COLO668 (cell line): ENCODE results near the gene ACAN.

Experiments
- DNase-seq: peaks from one replicate; lab custom pipeline; 2025; ENCODE audit not compliant: unreplicated experiment; lab: John Stamatoyannopoulos, UW

The ACAN gene

GRCh38 chr15:88800738-88801137, 2.5 kb upstream of the ACAN start:
- no peak for DNase-seq

- no peak for DNase-seq
Observed at GRCh38 chr15:88802250-88802990, 816 bp upstream of the ACAN start.

GRCh38 chr15:88802991-88803240, 320 bp upstream of the ACAN start:
- DNase-seq, result no peak

- no peak for DNase-seq
Observed at GRCh38 chr15:88803920-88804247, 648 bp downstream of the ACAN start.

- DNase-seq, result no peak
Observed at GRCh38 chr15:88804257-88804656, 1.0 kb downstream of the ACAN start.

- no peak for DNase-seq
Observed at GRCh38 chr15:88805031-88805780, 2.0 kb downstream of the ACAN start.

GRCh38 chr15:88810446-88810845, 7.2 kb downstream of the ACAN start:
- DNase-seq, result no peak

- no peak for DNase-seq
Observed at GRCh38 chr15:88812133-88812532, 8.9 kb downstream of the ACAN start.

GRCh38 chr15:88813960-88814359, 10.7 kb downstream of the ACAN start:
- DNase-seq, result no peak

- no peak for DNase-seq
Observed at GRCh38 chr15:88814393-88814792, 11.2 kb downstream of the ACAN start.

GRCh38 chr15:88818920-88819319, 15.7 kb downstream of the ACAN start:
- DNase-seq, result no peak

- no peak for DNase-seq
Observed at GRCh38 chr15:88821993-88822392, 18.8 kb downstream of the ACAN start.

GRCh38 chr15:88828791-88829190, 25.6 kb downstream of the ACAN start:
- DNase-seq, result no peak

- no peak for DNase-seq
Observed at GRCh38 chr15:88830016-88830415, 26.8 kb downstream of the ACAN start.

- no peak for DNase-seq
Observed at GRCh38 chr15:88832820-88833730, 29.8 kb downstream of the ACAN start.

- DNase-seq, result no peak
Observed at GRCh38 chr15:88833731-88834100, 30.5 kb downstream of the ACAN start.

- DNase-seq, result peak; percentile 2
Observed at GRCh38 chr15:88834211-88834812, 31.1 kb downstream of the ACAN start.

- no peak for DNase-seq
Observed at GRCh38 chr15:88835119-88835518, 31.9 kb downstream of the ACAN start.

- no peak for DNase-seq
Observed at GRCh38 chr15:88835646-88836045, 32.4 kb downstream of the ACAN start.

- DNase-seq, result no peak
Observed at GRCh38 chr15:88838667-88839066, 35.4 kb downstream of the ACAN start.

GRCh38 chr15:88839146-88839545, 35.9 kb downstream of the ACAN start:
- no peak for DNase-seq

GRCh38 chr15:88839961-88840360, 36.7 kb downstream of the ACAN start:
- no peak for DNase-seq
